HL-60 (cell line): ENCODE results near the gene DPF3.

Source experiments
- DNase-seq, 2 experiments: peaks; one replicate each; pipeline ENCODE4 v3.0.0-alpha.2; 2010 to 2020; ENCODE audit warnings: low read depth in 1 of 2, low spot score in 1 of 2
- H3K27ac ChIP-seq: fragments of 250-450 bp; sonication (Bioruptor Pico); replicated peaks from 2 replicates; pipeline ENCODE4 v1.5.1; 2020; ENCODE audit warnings: mild to moderate bottlenecking, moderate library complexity
- H3K27me3 ChIP-seq: fragments of 250-450 bp; sonication (Bioruptor Pico); 2 replicates; pipeline ENCODE4 v1.5.1; 2021; ENCODE audit warnings: mild to moderate bottlenecking, moderate library complexity; ENCODE audit not compliant: insufficient read depth, poor library complexity, severe bottlenecking
- H3K4me3 ChIP-seq: replicated peaks from 2 replicates; pipeline ENCODE4 v1.5.1; 2011; ENCODE audit warnings: mild to moderate bottlenecking, control low read depth, low read length; ENCODE audit not compliant: insufficient read depth
- GABPA ChIP-seq: IDR thresholded peaks from 2 replicates; pipeline ENCODE4 v1.6.1; 2012; ENCODE audit warnings: low read depth
- POLR2AphosphoS5 ChIP-seq: IDR thresholded peaks from 2 replicates; pipeline ENCODE4 v1.6.1; 2012; ENCODE audit warnings: low read depth
- SPI1 ChIP-seq: IDR thresholded peaks from 2 replicates; pipeline ENCODE4 v1.6.1; 2012; ENCODE audit warnings: low read depth, mild to moderate bottlenecking, borderline replicate concordance
- TF ChIP-seq, protein P1 (sequence below): IDR thresholded peaks from 2 replicates; pipeline ENCODE4 v1.6.1; 2012; ENCODE audit warnings: low read depth; ENCODE audit not compliant: insufficient replicate concordance
- TF ChIP-seq, protein P2 (sequence below): IDR thresholded peaks from one replicate; pipeline ENCODE4 v1.5.1; 2011; ENCODE audit warnings: low read length, control low read depth, inconsistent platforms; ENCODE audit not compliant: insufficient read depth

The DPF3 gene

DNA sequence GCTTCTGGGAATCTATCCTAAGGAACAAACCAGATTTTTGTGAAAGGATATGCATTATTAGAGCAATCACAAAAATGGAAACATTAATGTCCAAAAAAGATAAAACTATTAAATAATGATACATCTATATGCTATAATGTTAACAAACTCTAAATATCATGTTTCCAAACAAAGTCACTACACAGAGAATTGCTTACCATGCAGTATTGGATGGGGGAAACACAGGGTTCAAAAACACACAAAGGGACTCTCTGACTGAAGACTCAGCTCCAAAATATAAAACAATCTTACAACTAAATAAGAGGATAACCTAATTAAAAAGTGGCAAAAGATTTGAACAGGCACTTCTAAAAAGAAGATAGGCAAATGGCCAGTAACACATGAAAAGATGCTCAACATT lies 304.2 kb downstream of the DPF3 start:
- TF ChIP-seq SPI1 (no peak), POLR2AphosphoS5 (no peak), GABPA (no peak)
- TF ChIP-seq, protein P1, sequence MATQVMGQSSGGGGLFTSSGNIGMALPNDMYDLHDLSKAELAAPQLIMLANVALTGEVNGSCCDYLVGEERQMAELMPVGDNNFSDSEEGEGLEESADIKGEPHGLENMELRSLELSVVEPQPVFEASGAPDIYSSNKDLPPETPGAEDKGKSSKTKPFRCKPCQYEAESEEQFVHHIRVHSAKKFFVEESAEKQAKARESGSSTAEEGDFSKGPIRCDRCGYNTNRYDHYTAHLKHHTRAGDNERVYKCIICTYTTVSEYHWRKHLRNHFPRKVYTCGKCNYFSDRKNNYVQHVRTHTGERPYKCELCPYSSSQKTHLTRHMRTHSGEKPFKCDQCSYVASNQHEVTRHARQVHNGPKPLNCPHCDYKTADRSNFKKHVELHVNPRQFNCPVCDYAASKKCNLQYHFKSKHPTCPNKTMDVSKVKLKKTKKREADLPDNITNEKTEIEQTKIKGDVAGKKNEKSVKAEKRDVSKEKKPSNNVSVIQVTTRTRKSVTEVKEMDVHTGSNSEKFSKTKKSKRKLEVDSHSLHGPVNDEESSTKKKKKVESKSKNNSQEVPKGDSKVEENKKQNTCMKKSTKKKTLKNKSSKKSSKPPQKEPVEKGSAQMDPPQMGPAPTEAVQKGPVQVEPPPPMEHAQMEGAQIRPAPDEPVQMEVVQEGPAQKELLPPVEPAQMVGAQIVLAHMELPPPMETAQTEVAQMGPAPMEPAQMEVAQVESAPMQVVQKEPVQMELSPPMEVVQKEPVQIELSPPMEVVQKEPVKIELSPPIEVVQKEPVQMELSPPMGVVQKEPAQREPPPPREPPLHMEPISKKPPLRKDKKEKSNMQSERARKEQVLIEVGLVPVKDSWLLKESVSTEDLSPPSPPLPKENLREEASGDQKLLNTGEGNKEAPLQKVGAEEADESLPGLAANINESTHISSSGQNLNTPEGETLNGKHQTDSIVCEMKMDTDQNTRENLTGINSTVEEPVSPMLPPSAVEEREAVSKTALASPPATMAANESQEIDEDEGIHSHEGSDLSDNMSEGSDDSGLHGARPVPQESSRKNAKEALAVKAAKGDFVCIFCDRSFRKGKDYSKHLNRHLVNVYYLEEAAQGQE = no peak
- TF ChIP-seq, protein P2, sequence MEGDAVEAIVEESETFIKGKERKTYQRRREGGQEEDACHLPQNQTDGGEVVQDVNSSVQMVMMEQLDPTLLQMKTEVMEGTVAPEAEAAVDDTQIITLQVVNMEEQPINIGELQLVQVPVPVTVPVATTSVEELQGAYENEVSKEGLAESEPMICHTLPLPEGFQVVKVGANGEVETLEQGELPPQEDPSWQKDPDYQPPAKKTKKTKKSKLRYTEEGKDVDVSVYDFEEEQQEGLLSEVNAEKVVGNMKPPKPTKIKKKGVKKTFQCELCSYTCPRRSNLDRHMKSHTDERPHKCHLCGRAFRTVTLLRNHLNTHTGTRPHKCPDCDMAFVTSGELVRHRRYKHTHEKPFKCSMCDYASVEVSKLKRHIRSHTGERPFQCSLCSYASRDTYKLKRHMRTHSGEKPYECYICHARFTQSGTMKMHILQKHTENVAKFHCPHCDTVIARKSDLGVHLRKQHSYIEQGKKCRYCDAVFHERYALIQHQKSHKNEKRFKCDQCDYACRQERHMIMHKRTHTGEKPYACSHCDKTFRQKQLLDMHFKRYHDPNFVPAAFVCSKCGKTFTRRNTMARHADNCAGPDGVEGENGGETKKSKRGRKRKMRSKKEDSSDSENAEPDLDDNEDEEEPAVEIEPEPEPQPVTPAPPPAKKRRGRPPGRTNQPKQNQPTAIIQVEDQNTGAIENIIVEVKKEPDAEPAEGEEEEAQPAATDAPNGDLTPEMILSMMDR = no peak
- DNase-seq = no peak
- H3K27me3 ChIP-seq = no peaks in the 10 kb centered on the region
- H3K27ac ChIP-seq = no peak overlapping the region
- no peak overlapping the region for H3K4me3 ChIP-seq

DNA sequence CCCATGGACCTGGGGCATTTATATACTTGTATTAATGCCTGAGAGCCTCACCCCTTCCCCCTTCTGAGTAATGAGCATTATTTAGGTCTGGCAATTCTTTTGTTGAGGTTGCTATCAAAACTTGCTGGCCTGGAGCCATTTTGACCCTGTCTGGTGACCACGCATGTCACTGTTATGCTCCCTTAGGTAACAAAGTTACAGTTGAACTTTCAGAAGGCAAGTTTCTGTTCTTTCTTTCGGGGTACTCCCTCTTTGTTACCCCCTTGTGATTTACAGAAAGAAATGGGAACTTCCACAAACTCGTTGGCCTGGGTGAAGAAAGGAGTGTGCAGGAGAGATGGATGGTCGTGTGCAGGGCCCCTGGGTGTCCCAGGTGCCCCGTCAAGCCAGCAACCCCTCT lies 305.4 kb downstream of the DPF3 start:
- no peak overlapping the region for H3K4me3 ChIP-seq
- no peak for DNase-seq
- TF ChIP-seq POLR2AphosphoS5 = no peak
- TF ChIP-seq SPI1 = no peak
- no peak for TF ChIP-seq GABPA
- TF ChIP-seq, protein P1 = no peak
- TF ChIP-seq, protein P2 = no peak
- no peak overlapping the region for H3K27ac ChIP-seq
- H3K27me3 ChIP-seq = no peaks in the 10 kb centered on the region

DNA sequence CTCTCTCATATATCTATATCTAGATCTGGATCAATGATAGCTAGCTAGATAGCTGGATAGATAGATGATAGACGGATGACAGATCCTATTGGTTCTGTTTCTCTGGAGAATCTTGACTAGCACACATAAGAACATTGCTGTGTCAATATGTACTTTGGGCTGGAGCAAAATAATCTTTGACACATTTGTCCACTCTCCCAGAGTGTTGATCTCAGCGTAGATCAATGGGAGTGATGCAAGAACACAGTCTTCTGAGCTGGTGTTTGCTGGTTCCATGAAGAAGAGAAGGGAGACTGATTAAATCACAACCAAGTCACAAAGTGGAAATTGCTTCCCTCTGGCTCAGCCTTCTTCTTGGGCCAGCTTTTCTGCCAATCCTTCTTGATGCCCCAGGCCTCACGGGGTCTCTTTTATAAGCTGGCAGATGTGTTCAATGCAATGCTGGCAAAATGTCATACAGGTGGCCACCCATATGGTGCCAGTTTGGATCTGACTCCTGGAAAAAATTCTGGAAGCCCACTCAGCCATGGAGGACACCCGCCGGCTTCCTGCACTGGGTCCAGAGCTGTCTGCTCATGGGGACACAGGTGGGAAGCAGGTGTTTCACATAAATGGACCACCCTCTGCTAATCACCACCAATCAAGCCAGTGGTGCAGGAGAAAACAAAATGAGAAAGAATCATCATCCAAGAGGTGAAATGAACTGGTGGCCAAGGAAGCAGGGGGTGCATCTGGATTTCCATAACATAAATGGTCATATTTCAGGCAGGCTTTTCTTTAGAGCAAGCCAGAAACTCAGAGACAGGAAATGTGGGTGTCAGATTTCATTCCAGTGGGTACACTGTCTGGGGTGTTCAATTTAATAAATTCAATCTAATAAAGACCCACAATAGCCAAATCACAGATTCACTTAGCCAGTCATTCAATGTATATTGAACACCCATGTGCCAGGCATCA lies 310.3 kb downstream of the DPF3 start:
- DNase-seq = no peak
- TF ChIP-seq, protein P1 = no peak
- TF ChIP-seq GABPA = no peak
- TF ChIP-seq SPI1 = no peak
- TF ChIP-seq POLR2AphosphoS5 = no peak
- H3K27me3 ChIP-seq = no peaks in the 10 kb centered on the region

More for the DNA sequence above, 310.3 kb downstream of the DPF3 start:
- no peak overlapping the region for H3K4me3 ChIP-seq
- no peak overlapping the region for H3K27ac ChIP-seq
